GM23338 (cell line): ENCODE results near the gene PXYLP1. TPM values are rescaled to one million over a fixed set of nuclear protein-coding genes. Genes with fewer than 3 reads are reported as not detected.

Experiments used
- ATAC-seq: fragments of 200-7000 bp; cut with Tn5 transposase; 3 replicates; pipeline ENCODE4 v1.9.1; 2020
- DNase-seq: peaks from one replicate; pipeline ENCODE4 v3.0.0-alpha.2; 2015; ENCODE audit warnings: low spot score
- H2AFZ ChIP-seq: fragments of 200-600 bp; sonication (generic); 2 replicates; pipeline ENCODE4 v1.8.0; 2016; ENCODE audit warnings: antibody characterized with exemption, mild to moderate bottlenecking, moderate library complexity
- H3F3A ChIP-seq: fragments of 200-600 bp; sonication (generic); replicated peaks from 2 replicates; pipeline ENCODE4 v1.8.0; 2017; ENCODE audit warnings: antibody characterized with exemption, mixed run types, low read depth
- H3K27ac ChIP-seq: fragments of 200-600 bp; sonication (generic); 2 replicates; pipeline ENCODE4 v1.6.1; 2016; ENCODE audit warnings: low read depth
- H3K27me3 ChIP-seq: fragments of 200-600 bp; sonication (generic); 2 replicates; pipeline ENCODE4 v1.8.0; 2016; ENCODE audit warnings: mild to moderate bottlenecking, mixed run types, moderate library complexity; ENCODE audit not compliant: insufficient read depth
- H3K36me3 ChIP-seq: fragments of 200-600 bp; sonication (generic); 2 replicates; pipeline ENCODE4 v1.8.0; 2016; ENCODE audit warnings: mild to moderate bottlenecking; ENCODE audit not compliant: insufficient read depth
- H3K4me1 ChIP-seq: fragments of 200-600 bp; sonication (generic); 2 replicates; pipeline ENCODE4 v1.8.0; 2016; ENCODE audit warnings: mild to moderate bottlenecking, moderate library complexity; ENCODE audit not compliant: insufficient read depth
- H3K4me2 ChIP-seq: fragments of 200-600 bp; sonication (generic); 2 replicates; pipeline ENCODE4 v1.7.1; 2017; ENCODE audit warnings: mixed run types
- H3K4me3 ChIP-seq: fragments of 200-600 bp; sonication (generic); 2 replicates; pipeline ENCODE4 v1.6.1; 2016; ENCODE audit warnings: mixed run types
- H3K79me2 ChIP-seq: fragments of 200-600 bp; sonication (generic); replicated peaks from 2 replicates; pipeline ENCODE4 v1.8.0; 2017; ENCODE audit warnings: mild to moderate bottlenecking; ENCODE audit not compliant: insufficient read depth
- H3K9me2 ChIP-seq: fragments of 200-600 bp; sonication (generic); 2 replicates; pipeline ENCODE4 v1.8.0; 2017; ENCODE audit not compliant: insufficient read depth
- H4K20me1 ChIP-seq: fragments of 200-600 bp; sonication (generic); replicated peaks from 2 replicates; pipeline ENCODE4 v1.8.0; 2017; ENCODE audit warnings: mild to moderate bottlenecking; ENCODE audit not compliant: insufficient read depth
- H3K27ac Mint-ChIP-seq: 2 replicates; pipeline ENCODE4 v1.8.0; 2020; ENCODE audit warnings: inconsistent platforms, mild to moderate bottlenecking, moderate library complexity, mixed read lengths
- H3K27me3 Mint-ChIP-seq: 3 replicates; pipeline ENCODE4 v1.8.0; 2022; ENCODE audit warnings: low read depth, mild to moderate bottlenecking, moderate library complexity, mixed read lengths, inconsistent platforms; ENCODE audit not compliant: insufficient read depth, poor library complexity
- H3K36me3 Mint-ChIP-seq: 3 replicates; pipeline ENCODE4 v1.8.0; 2021; ENCODE audit warnings: low read depth, mild to moderate bottlenecking, inconsistent platforms, moderate library complexity, mixed read lengths
- H3K4me1 Mint-ChIP-seq: 3 replicates; pipeline ENCODE4 v1.8.0; 2020; ENCODE audit warnings: mild to moderate bottlenecking, inconsistent platforms, mixed read lengths
- H3K4me3 Mint-ChIP-seq: 3 replicates; pipeline ENCODE4 v1.8.0; 2021; ENCODE audit warnings: moderate library complexity, mild to moderate bottlenecking, inconsistent platforms, mixed read lengths
- H3K9me3 Mint-ChIP-seq: 3 replicates; pipeline ENCODE4 v1.8.0; 2020; ENCODE audit warnings: moderate library complexity, mild to moderate bottlenecking, inconsistent platforms, mixed read lengths
- CREB1 ChIP-seq: fragments of 250-450 bp; sonication (Bioruptor Pico); IDR thresholded peaks from 2 replicates; pipeline ENCODE4 v1.5.0; 2020; ENCODE audit warnings: low read depth, mild to moderate bottlenecking, moderate library complexity
- EZH2phosphoT487 ChIP-seq: fragments of 200-600 bp; sonication (generic); IDR thresholded peaks from one replicate; pipeline ENCODE4 v1.8.1; 2018; ENCODE audit warnings: antibody characterized with exemption; ENCODE audit not compliant: unreplicated experiment
- POLR2AphosphoS5 ChIP-seq: IDR thresholded peaks from 2 replicates; pipeline ENCODE4 v1.6.1; 2016; ENCODE audit warnings: antibody characterized with exemption, low read depth
- ZNF462 ChIP-seq: fragments of 250-450 bp; sonication (Bioruptor Pico); IDR thresholded peaks from 2 replicates; pipeline ENCODE4 v1.5.0; 2020; ENCODE audit warnings: mild to moderate bottlenecking, moderate library complexity
- polyA plus RNA-seq: library from polyadenylated mRNA; unstranded; fragments of >200 nt; fragmentation: Nextera tagmentation; extraction: Ambion mirVana; gene quantifications from 2 replicates; pipeline ENCODE4 v1.2.1, GENCODE V29; 2016
- total RNA-seq: library from RNA; depleted of rRNA; stranded (reverse); fragments of >200 nt; shearing (Covaris generic); gene quantifications from 2 replicates; pipeline ENCODE4 v1.2.3, GENCODE V29; 2014

Gene PXYLP1
- total and polyA plus RNA-seq, 2 experiments from 2014 or later, result 8.9 to 20.1 TPM

- no peak for TF ChIP-seq ZNF462 (CRISPR knock-in tag)
These were observed 98.6 kb downstream of the PXYLP1 start (continued) for GRCh38 chr3:141330235-141330634.

- no peaks in the 10 kb centered on the region for H3K79me2 ChIP-seq
- DNase-seq (no peak), ATAC-seq (no peak)
- no peaks in the 10 kb centered on the region for H3K36me3 ChIP-seq
- H3K9me3 Mint-ChIP-seq, result no peaks in the 10 kb centered on the region; the same call in 2 of the 3 replicates
- H2AFZ ChIP-seq, result no peak overlapping the region
- H3K4me1 Mint-ChIP-seq, result peaks cover 31% of the 10 kb centered on the region
- peaks cover 19% of the 10 kb centered on the region for H3K4me1 ChIP-seq
- no peak overlapping the region for H3K27ac ChIP-seq
- no peaks in the 10 kb centered on the region for H3K27me3 ChIP-seq
- peaks cover 6% of the 10 kb centered on the region; the same call in 1 of the 2 replicates for H3K9me2 ChIP-seq
- H3K4me3 Mint-ChIP-seq, result no peak overlapping the region
- H3K4me3 ChIP-seq, result no peak overlapping the region
- H3K36me3 Mint-ChIP-seq, result no peaks in the 10 kb centered on the region
- H3K4me2 ChIP-seq, result no peak overlapping the region
- peaks cover 5% of the 10 kb centered on the region for H3K27me3 Mint-ChIP-seq
- no peak for TF ChIP-seq POLR2AphosphoS5
- no peak for TF ChIP-seq CREB1 (CRISPR knock-in tag)
- TF ChIP-seq EZH2phosphoT487, result no peak
- H4K20me1 ChIP-seq, result no peaks in the 10 kb centered on the region
- no peak overlapping the region for H3K27ac Mint-ChIP-seq
- H3F3A ChIP-seq, result no peaks in the 10 kb centered on the region
These were observed 99.2 kb downstream of the PXYLP1 start for GRCh38 chr3:141330718-141331376.
